ENCODE measurements around the gene MPC1L. TPM values are rescaled to one million over a fixed set of nuclear protein-coding genes. Genes with fewer than 3 reads are reported as not detected.
A peak's percentile ranks its signal among the peaks of the same experiment; 100 is the strongest.

The MPC1L gene
- total and polyA plus RNA-seq, 4 donors = not detected

- no peak for TF ChIP-seq FOXA1 (IDR thresholded peaks at IDR 0.05)
- no peak for TF ChIP-seq REST (IDR thresholded peaks at IDR 0.05)
- TF ChIP-seq MAX (IDR thresholded peaks at IDR 0.05) = peak; percentile 40
- peak; percentile 11 for TF ChIP-seq HNF4G (IDR thresholded peaks at IDR 0.05)
- TF ChIP-seq RXRA (IDR thresholded peaks at IDR 0.05) = peak in 1 of 2 donors; percentile 24
- no peak for TF ChIP-seq NR2F2 (IDR thresholded peaks at IDR 0.05)
- no peak for TF ChIP-seq FOXA2 (IDR thresholded peaks at IDR 0.05)
- no peak for TF ChIP-seq YY1 (IDR thresholded peaks at IDR 0.05)
- TF ChIP-seq ZBTB33 (IDR thresholded peaks at IDR 0.05) = no peak
- peak; percentile 17 for TF ChIP-seq CTCF (IDR thresholded peaks at IDR 0.05; ENCODE audit: low read depth, low read length, missing input control)
- TF ChIP-seq TAF1 (conservative IDR thresholded peaks at IDR 0.05) = no peak
- peak; percentile 3 to 19 for TF ChIP-seq RAD21 (IDR thresholded peaks at IDR 0.05)
- TF ChIP-seq EGR1 (IDR thresholded peaks at IDR 0.05; ENCODE audit: low read depth in 2 of 2) = no peak
- no peak for TF ChIP-seq GABPA (IDR thresholded peaks at IDR 0.05 in 1 of 2, conservative IDR thresholded peaks at IDR 0.05 in 1 of 2)
- TF ChIP-seq HNF4A (conservative IDR thresholded peaks at IDR 0.05) = peak; percentile 36 to 41
- peak; percentile 20 for TF ChIP-seq SP1 (IDR thresholded peaks at IDR 0.05)
- TF ChIP-seq JUND (IDR thresholded peaks at IDR 0.05) = no peak
- TF ChIP-seq ATF3 (IDR thresholded peaks at IDR 0.05) = peak; percentile 65
- peaks cover 0 to 8% (median 4%) of the 10 kb centered on the region in 4 donors for H3K4me1 ChIP-seq (ENCODE audit: control insufficient read depth in 4 of 4, insufficient read depth in 4 of 4, low read length in 3 of 4)
- H3K4me3 ChIP-seq (ENCODE audit: low read depth in 1 of 3, low read length in 3 of 3) = no peak overlapping the region
- no peak overlapping the region for H3K9ac ChIP-seq (ENCODE audit: low read depth in 1 of 2, low read length in 2 of 2)
- WGBS = 38% methylated on average over 6 of the region's 6 CpGs
- DNase-seq (ENCODE audit: low spot score) = no peak
- H3K36me3 ChIP-seq (ENCODE audit: control insufficient read depth in 4 of 4, insufficient read depth in 3 of 4, low read depth in 1 of 4, low read length in 3 of 4) = peaks cover 2 to 27% (median 16%) of the 10 kb centered on the region in 4 donors
- no peaks in the 10 kb centered on the region for H3K9me3 ChIP-seq (ENCODE audit: control insufficient read depth in 4 of 4, low read length in 3 of 4)
- peak overlapping the region in 1 of 2 donors; percentile 42 for H3K27ac ChIP-seq (ENCODE audit: low read depth in 1 of 2, low read length in 2 of 2)
- H3K27me3 ChIP-seq (ENCODE audit: control insufficient read depth in 4 of 4, insufficient read depth in 4 of 4, low read length in 3 of 4) = no peaks in the 10 kb centered on the region
Measured at GRCh38 chrX:40663880-40664630, 40.8 kb downstream of the MPC1L start.
